HepG2 (cell line): ENCODE results near the gene WDR76. TPM values are rescaled to one million over a fixed set of nuclear protein-coding genes. Genes with fewer than 3 reads are reported as not detected.

Experiments
- ATRX ChIP-seq: sonication (generic); formaldehyde crosslinking; IDR thresholded peaks from 2 replicates; pipeline ENCODE4 v1.4.0; 2020; ENCODE audit warnings: missing genetic modification reagents, borderline replicate concordance
- BRCA1 ChIP-seq: sonication (generic); formaldehyde crosslinking; IDR thresholded peaks from 2 replicates; pipeline ENCODE4 v1.4.0; 2020; ENCODE audit warnings: missing genetic modification reagents
- HNRNPLL ChIP-seq: fragments of 200-400 bp; formaldehyde crosslinking; IDR thresholded peaks from 2 replicates; pipeline ENCODE4 v1.6.1; 2017; ENCODE audit warnings: mild to moderate bottlenecking, low read depth, low read length; ENCODE audit not compliant: poor library complexity, severe bottlenecking
- NR2C2 ChIP-seq: sonication (generic); formaldehyde crosslinking; IDR thresholded peaks from 2 replicates; pipeline ENCODE4 v1.4.0; 2020; ENCODE audit warnings: missing genetic modification reagents, mild to moderate bottlenecking, moderate library complexity, borderline replicate concordance
- SMAD1 ChIP-seq: sonication (generic); formaldehyde crosslinking; IDR thresholded peaks from 2 replicates; pipeline ENCODE4 v1.4.0; 2020; ENCODE audit warnings: missing genetic modification reagents, low read depth, mild to moderate bottlenecking, borderline replicate concordance
- YEATS4 ChIP-seq: sonication (generic); formaldehyde crosslinking; IDR thresholded peaks from 2 replicates; pipeline ENCODE4 v1.4.0; 2020; ENCODE audit warnings: missing genetic modification reagents, borderline replicate concordance
- ZNF230 ChIP-seq: sonication (generic); formaldehyde crosslinking; IDR thresholded peaks from 2 replicates; pipeline ENCODE4 v1.4.0; 2020; ENCODE audit warnings: mild to moderate bottlenecking, missing genetic modification reagents
- ZNF337 ChIP-seq: sonication (generic); formaldehyde crosslinking; IDR thresholded peaks from 2 replicates; pipeline ENCODE4 v1.5.1; 2020; ENCODE audit warnings: missing genetic modification reagents, low read depth, mild to moderate bottlenecking, borderline replicate concordance
- polyA plus RNA-seq, 8 experiments: library from polyadenylated mRNA; depleted of rRNA in 3 of 8; stranded (reverse) in 7 of 8; unstranded in 1 of 8; fragments of >200 nt; fragmentation: Illumina TruSeq in 4 of 8; extraction: Trizol in 4 of 8; gene quantifications; 2 replicates each; pipeline versions ENCODE4 v1.2.1 to v1.2.3, GENCODE V29; 2011 to 2016; ENCODE audit warnings: low read depth in 4 of 8, missing spikeins in 1 of 8, mixed read lengths in 1 of 8; ENCODE audit not compliant: insufficient read depth in 1 of 8
- total RNA-seq, 5 experiments: library from RNA; depleted of rRNA; stranded (reverse); fragments of >200 nt; fragmentation: Illumina TruSeq; extraction: Trizol; gene quantifications; 2 replicates each; pipeline ENCODE4 v1.2.3, GENCODE V29; 2016; ENCODE audit warnings: low read depth in 1 of 5
- TF ChIP-seq, protein P1 (sequence below): sonication (generic); formaldehyde crosslinking; IDR thresholded peaks from one replicate; pipeline ENCODE4 v1.5.1; 2020; ENCODE audit warnings: mild to moderate bottlenecking, missing genetic modification reagents; ENCODE audit errors: not compliant biosample characterization
- TF ChIP-seq, protein P2 (sequence below): sonication (generic); formaldehyde crosslinking; IDR thresholded peaks from 2 replicates; pipeline ENCODE4 v1.4.0; 2020; ENCODE audit warnings: mild to moderate bottlenecking, missing genetic modification reagents
- TF ChIP-seq, protein P3 (sequence below): IDR thresholded peaks from 2 replicates; pipeline ENCODE4 v1.6.1; 2016; ENCODE audit warnings: mild to moderate bottlenecking, missing biosample characterization, missing genetic modification reagents
- TF ChIP-seq, protein P4 (sequence below): sonication (generic); formaldehyde crosslinking; conservative IDR thresholded peaks from 2 replicates; pipeline ENCODE4 v1.8.0; 2022; ENCODE audit warnings: missing genetic modification reagents
- TF ChIP-seq, protein P5 (sequence below): sonication (generic); formaldehyde crosslinking; conservative IDR thresholded peaks from 2 replicates; pipeline ENCODE4 v1.8.1; 2023; ENCODE audit warnings: missing genetic modification reagents

Gene WDR76
- total and polyA plus RNA-seq, 2 of the 13 experiments (the other 11 are each of a cell fraction or from before 2014, with no cell fraction given), result 1.1 to 9.7 TPM

GRCh38 chr15:43791993-43792760 lies 34.6 kb upstream of the WDR76 start, which contains the start of gene SERF2 (continued):
- TF ChIP-seq, protein P1, sequence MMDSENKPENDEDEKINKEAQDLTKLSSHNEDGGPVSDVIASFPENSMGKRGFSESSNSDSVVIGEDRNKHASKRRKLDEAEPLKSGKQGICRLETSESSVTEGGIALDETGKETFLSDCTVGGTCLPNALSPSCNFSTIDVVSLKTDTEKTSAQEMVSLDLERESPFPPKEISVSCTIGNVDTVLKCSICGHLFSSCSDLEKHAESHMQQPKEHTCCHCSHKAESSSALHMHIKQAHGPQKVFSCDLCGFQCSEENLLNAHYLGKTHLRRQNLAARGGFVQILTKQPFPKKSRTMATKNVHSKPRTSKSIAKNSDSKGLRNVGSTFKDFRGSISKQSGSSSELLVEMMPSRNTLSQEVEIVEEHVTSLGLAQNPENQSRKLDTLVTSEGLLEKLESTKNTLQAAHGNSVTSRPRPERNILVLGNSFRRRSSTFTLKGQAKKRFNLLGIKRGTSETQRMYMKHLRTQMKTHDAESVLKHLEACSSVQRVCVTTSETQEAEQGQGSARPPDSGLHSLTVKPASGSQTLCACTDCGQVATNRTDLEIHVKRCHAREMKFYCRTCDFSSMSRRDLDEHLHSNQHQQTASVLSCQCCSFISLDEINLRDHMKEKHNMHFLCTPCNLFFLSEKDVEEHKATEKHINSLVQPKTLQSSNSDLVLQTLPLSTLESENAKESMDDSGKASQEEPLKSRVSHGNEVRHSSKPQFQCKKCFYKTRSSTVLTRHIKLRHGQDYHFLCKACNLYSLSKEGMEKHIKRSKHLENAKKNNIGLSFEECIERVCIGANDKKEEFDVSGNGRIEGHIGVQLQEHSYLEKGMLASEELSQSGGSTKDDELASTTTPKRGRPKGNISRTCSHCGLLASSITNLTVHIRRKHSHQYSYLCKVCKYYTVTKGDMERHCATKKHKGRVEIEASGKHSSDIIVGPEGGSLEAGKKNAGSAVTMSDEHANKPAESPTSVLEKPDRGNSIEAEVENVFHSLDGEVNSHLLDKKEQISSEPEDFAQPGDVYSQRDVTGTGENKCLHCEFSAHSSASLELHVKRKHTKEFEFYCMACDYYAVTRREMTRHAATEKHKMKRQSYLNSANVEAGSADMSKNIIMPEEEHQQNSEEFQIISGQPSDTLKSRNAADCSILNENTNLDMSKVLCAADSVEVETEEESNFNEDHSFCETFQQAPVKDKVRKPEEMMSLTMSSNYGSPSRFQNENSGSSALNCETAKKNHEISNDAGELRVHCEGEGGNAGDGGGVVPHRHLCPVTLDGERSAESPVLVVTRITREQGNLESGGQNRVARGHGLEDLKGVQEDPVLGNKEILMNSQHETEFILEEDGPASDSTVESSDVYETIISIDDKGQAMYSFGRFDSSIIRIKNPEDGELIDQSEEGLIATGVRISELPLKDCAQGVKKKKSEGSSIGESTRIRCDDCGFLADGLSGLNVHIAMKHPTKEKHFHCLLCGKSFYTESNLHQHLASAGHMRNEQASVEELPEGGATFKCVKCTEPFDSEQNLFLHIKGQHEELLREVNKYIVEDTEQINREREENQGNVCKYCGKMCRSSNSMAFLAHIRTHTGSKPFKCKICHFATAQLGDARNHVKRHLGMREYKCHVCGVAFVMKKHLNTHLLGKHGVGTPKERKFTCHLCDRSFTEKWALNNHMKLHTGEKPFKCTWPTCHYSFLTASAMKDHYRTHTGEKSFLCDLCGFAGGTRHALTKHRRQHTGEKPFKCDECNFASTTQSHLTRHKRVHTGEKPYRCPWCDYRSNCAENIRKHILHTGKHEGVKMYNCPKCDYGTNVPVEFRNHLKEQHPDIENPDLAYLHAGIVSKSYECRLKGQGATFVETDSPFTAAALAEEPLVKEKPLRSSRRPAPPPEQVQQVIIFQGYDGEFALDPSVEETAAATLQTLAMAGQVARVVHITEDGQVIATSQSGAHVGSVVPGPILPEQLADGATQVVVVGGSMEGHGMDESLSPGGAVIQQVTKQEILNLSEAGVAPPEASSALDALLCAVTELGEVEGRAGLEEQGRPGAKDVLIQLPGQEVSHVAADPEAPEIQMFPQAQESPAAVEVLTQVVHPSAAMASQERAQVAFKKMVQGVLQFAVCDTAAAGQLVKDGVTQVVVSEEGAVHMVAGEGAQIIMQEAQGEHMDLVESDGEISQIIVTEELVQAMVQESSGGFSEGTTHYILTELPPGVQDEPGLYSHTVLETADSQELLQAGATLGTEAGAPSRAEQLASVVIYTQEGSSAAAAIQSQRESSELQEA (CRISPR knock-in tag), result no peak
- TF ChIP-seq SMAD1 (peak; percentile 76; the same call in 1 of the 2 replicates), YEATS4 (CRISPR knock-in tag) (peak; percentile 89), ZNF337 (CRISPR knock-in tag) (no peak), ATRX (CRISPR knock-in tag) (no peak), HNRNPLL (peak; percentile 92), BRCA1 (CRISPR knock-in tag) (no peak; the same call in 1 of the 2 replicates), ZNF230 (no peak), NR2C2 (peak; percentile 39; the same call in 1 of the 2 replicates)
- TF ChIP-seq, protein P2, sequence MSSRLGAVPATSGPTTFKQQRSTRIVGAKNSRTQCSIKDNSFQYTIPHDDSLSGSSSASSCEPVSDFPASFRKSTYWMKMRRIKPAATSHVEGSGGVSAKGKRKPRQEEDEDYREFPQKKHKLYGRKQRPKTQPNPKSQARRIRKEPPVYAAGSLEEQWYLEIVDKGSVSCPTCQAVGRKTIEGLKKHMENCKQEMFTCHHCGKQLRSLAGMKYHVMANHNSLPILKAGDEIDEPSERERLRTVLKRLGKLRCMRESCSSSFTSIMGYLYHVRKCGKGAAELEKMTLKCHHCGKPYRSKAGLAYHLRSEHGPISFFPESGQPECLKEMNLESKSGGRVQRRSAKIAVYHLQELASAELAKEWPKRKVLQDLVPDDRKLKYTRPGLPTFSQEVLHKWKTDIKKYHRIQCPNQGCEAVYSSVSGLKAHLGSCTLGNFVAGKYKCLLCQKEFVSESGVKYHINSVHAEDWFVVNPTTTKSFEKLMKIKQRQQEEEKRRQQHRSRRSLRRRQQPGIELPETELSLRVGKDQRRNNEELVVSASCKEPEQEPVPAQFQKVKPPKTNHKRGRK (CRISPR knock-in tag), result 0 out of 2 replicates have a peak, but pooled peaks have one; percentile 34
- TF ChIP-seq, protein P3, sequence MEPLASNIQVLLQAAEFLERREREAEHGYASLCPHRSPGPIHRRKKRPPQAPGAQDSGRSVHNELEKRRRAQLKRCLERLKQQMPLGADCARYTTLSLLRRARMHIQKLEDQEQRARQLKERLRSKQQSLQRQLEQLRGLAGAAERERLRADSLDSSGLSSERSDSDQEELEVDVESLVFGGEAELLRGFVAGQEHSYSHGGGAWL, result no peak
- TF ChIP-seq, protein P4, sequence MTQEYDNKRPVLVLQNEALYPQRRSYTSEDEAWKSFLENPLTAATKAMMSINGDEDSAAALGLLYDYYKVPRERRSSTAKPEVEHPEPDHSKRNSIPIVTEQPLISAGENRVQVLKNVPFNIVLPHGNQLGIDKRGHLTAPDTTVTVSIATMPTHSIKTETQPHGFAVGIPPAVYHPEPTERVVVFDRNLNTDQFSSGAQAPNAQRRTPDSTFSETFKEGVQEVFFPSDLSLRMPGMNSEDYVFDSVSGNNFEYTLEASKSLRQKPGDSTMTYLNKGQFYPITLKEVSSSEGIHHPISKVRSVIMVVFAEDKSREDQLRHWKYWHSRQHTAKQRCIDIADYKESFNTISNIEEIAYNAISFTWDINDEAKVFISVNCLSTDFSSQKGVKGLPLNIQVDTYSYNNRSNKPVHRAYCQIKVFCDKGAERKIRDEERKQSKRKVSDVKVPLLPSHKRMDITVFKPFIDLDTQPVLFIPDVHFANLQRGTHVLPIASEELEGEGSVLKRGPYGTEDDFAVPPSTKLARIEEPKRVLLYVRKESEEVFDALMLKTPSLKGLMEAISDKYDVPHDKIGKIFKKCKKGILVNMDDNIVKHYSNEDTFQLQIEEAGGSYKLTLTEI (CRISPR knock-in tag), result no peak
- TF ChIP-seq, protein P5, sequence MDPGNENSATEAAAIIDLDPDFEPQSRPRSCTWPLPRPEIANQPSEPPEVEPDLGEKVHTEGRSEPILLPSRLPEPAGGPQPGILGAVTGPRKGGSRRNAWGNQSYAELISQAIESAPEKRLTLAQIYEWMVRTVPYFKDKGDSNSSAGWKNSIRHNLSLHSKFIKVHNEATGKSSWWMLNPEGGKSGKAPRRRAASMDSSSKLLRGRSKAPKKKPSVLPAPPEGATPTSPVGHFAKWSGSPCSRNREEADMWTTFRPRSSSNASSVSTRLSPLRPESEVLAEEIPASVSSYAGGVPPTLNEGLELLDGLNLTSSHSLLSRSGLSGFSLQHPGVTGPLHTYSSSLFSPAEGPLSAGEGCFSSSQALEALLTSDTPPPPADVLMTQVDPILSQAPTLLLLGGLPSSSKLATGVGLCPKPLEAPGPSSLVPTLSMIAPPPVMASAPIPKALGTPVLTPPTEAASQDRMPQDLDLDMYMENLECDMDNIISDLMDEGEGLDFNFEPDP, result 0 out of 2 replicates have a peak, but pooled peaks have one; percentile 69
